Dendritic cell treated with granulocyte-macrophage colony-stimulating factor and Interleukin-4, amounts not matched to agents 40 ng/mL and 50 ng/mL, for 4 days (primary cell): Measurements from ENCODE around the gene BABAM2.

Experiments used
- H3K27ac Mint-ChIP-seq: one replicate; pipeline ENCODE4 v1.8.0; 2022; ENCODE audit warnings: mild to moderate bottlenecking, mixed read lengths
- H3K27me3 Mint-ChIP-seq: one replicate; pipeline ENCODE4 v1.8.0; 2022; ENCODE audit warnings: mild to moderate bottlenecking, mixed read lengths
- H3K36me3 Mint-ChIP-seq: one replicate; pipeline ENCODE4 v1.8.0; 2022; ENCODE audit warnings: low read depth, mixed read lengths
- H3K4me1 Mint-ChIP-seq: one replicate; pipeline ENCODE4 v1.8.0; 2022; ENCODE audit warnings: low read depth, mixed read lengths
- H3K4me3 Mint-ChIP-seq: one replicate; pipeline ENCODE4 v1.8.0; 2022; ENCODE audit warnings: mild to moderate bottlenecking, moderate library complexity, mixed read lengths
- H3K9me3 Mint-ChIP-seq: one replicate; pipeline ENCODE4 v1.8.0; 2022; ENCODE audit warnings: mixed read lengths
- intact Hi-C: fragments of 100-400 bp; cut with micrococcal nuclease; formaldehyde crosslinking; loops from one replicate; pipeline ENCODE4 v1.15.0; 2022

BABAM2 gene

GRCh38 chr2:28381225-28382180 is 491.0 kb downstream of the BABAM2 start:
- intact Hi-C loops = no loop called here
- Mint-ChIP-seq H3K9me3 (no peaks in the 10 kb centered on the region), H3K4me1 (peaks cover 43% of the 10 kb centered on the region), H3K27ac (no peak overlapping the region), H3K36me3 (no peaks in the 10 kb centered on the region), H3K4me3 (no peak overlapping the region), H3K27me3 (peaks cover 20% of the 10 kb centered on the region)

GRCh38 chr2:28382755-28383154 is 492.2 kb downstream of the BABAM2 start:
- Mint-ChIP-seq H3K4me3 (no peak overlapping the region), H3K9me3 (no peaks in the 10 kb centered on the region), H3K27me3 (peaks cover 14% of the 10 kb centered on the region), H3K27ac (no peak overlapping the region), H3K4me1 (peaks cover 39% of the 10 kb centered on the region), H3K36me3 (no peaks in the 10 kb centered on the region)
- intact Hi-C loops = no loop called here

- Mint-ChIP-seq H3K4me1 (peaks cover 31% of the 10 kb centered on the region), H3K27me3 (peaks cover 17% of the 10 kb centered on the region), H3K9me3 (no peaks in the 10 kb centered on the region), H3K27ac (no peak overlapping the region), H3K4me3 (no peak overlapping the region), H3K36me3 (no peaks in the 10 kb centered on the region)
- intact Hi-C loops = no loop called here
These were observed 496.8 kb downstream of the BABAM2 start for GRCh38 chr2:28387082-28387960.
